ENCODE results near the gene NEUROG1.

Gene NEUROG1

GRCh38 chr5:135577421-135577820 lies 41.7 kb upstream of the NEUROG1 start:
- no peak for DNase-seq (ENCODE audit: extremely low read depth, low read depth)
- H3K4me3 ChIP-seq (replicated peaks; ENCODE audit: low read depth, low read length): no peak overlapping the region
- no peak for TF ChIP-seq CTCF (IDR thresholded peaks at IDR 0.05; ENCODE audit: low read depth, low read length, missing control alignments)

- H3K4me3 ChIP-seq (replicated peaks; ENCODE audit: low read depth, low read length): no peak overlapping the region
- TF ChIP-seq CTCF (IDR thresholded peaks at IDR 0.05; ENCODE audit: low read depth, low read length, missing control alignments): no peak
- no peak for DNase-seq (ENCODE audit: extremely low read depth, low read depth)
Observed at GRCh38 chr5:135576075-135576599, 40.4 kb upstream of the NEUROG1 start.

GRCh38 chr5:135574493-135574892 lies 38.7 kb upstream of the NEUROG1 start:
- H3K4me3 ChIP-seq (replicated peaks; ENCODE audit: low read depth, low read length): no peak overlapping the region
- TF ChIP-seq CTCF (IDR thresholded peaks at IDR 0.05; ENCODE audit: low read depth, low read length, missing control alignments): no peak
- DNase-seq (ENCODE audit: extremely low read depth, low read depth): no peak

GRCh38 chr5:135571902-135572301 lies 36.1 kb upstream of the NEUROG1 start:
- no peak overlapping the region for H3K4me3 ChIP-seq (replicated peaks; ENCODE audit: low read depth, low read length)
- no peak for DNase-seq (ENCODE audit: extremely low read depth, low read depth)
- no peak for TF ChIP-seq CTCF (IDR thresholded peaks at IDR 0.05; ENCODE audit: low read depth, low read length, missing control alignments)

- no peak overlapping the region for H3K4me3 ChIP-seq (replicated peaks; ENCODE audit: low read depth, low read length)
- no peak for TF ChIP-seq CTCF (IDR thresholded peaks at IDR 0.05; ENCODE audit: low read depth, low read length, missing control alignments)
- DNase-seq (ENCODE audit: extremely low read depth, low read depth): no peak
Observed at GRCh38 chr5:135571066-135571609, 35.4 kb upstream of the NEUROG1 start.

- TF ChIP-seq CTCF (IDR thresholded peaks at IDR 0.05; ENCODE audit: low read depth, low read length, missing control alignments): no peak
- H3K4me3 ChIP-seq (replicated peaks; ENCODE audit: low read depth, low read length): no peak overlapping the region
- no peak for DNase-seq (ENCODE audit: extremely low read depth, low read depth)
Observed at GRCh38 chr5:135570453-135570764, 34.6 kb upstream of the NEUROG1 start.
